NOMO-1 (cell line): ENCODE results near the gene LRP2.
"Not testable (repeated sequence)": the region's sequence is repeated elsewhere in the genome, so short reads cannot be mapped to it uniquely, and the experiment has no call there.

ENCODE experiments used
- DNase-seq, 2 experiments: peaks; one replicate each; lab custom pipeline; 2025; ENCODE audit not compliant: unreplicated experiment in 2 of 2; lab: John Stamatoyannopoulos, UW

LRP2 gene

GRCh38 chr2:169362118-169362893 lies at the start of gene LRP2:
Gene LRP2 (minus strand): TSS chr2:169362534. CDS start chr2:169362399, 135 bp downstream.
- DNase-seq, result no peak

DNA sequence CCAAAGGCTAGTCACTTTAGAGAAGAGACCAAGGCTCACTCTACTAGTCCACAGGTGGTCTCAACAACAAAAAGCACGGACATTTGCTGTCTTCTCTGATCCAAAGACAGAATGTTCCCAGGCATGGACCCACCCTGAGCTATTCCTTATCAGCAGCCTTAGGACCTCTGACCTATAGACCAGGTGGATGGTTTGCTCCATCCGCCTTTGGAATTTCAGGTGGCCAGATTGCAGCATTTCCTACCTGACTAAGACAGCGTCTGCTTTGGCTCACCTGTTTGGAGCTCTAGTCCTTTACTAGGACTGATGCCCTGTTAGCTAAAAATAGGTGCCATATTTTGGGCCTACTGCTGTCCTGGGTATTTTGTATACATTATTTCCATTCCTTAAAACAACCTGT lies 44.6 kb upstream of the LRP2 start:
- no peak for DNase-seq

GRCh38 chr2:169399491-169399890 lies 37.2 kb upstream of the LRP2 start:
- not testable (repeated sequence) for DNase-seq

DNA sequence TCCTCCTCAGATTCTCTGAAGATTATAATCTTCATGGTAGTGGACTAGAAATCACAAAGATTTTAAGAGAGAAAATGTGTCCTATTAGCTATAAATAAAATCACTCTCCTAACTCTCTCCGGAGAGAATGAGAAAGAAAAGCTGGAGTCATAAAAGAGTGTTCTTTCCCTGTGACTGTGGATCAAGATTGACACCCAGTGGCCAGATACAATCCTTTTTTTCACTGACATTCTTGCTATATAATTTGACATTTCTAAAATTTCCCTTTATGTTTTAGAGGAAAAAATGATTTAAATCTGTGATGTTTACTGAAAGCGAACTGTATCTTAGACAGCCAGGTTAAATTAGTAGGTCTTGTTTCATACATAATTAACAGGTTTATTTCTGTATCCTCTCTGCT lies 35.4 kb upstream of the LRP2 start:
- no peak for DNase-seq

- DNase-seq, result no peak
Measured at GRCh38 chr2:169395821-169396374, 33.6 kb upstream of the LRP2 start.

DNA sequence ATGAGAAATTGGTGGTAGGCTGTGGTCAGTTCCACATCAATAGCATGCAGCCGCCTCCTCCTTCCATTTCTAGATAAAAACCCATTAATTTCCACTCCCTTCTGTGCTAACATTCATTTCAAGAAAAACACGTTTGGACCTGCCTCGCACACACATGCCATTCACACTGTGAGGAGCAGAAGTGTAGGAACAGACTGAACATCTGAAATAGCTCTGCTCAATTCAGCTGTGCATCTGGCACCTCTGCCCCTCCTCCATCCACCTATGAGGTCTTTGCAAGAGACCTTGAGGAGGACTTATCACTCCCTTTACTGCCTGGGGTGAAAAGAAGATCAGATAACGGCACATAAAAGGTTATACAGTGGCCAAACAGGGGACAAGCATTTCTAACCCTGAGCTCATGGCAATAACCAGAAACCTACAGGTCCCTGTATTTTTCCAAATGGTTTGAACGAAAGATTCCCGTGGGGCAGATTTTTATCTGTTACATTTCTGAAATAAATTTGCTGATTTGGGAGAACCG lies 30.8 kb upstream of the LRP2 start:
- no peak for DNase-seq

- DNase-seq, result no peak
Measured at GRCh38 chr2:169391236-169391635, 28.9 kb upstream of the LRP2 start.

DNA sequence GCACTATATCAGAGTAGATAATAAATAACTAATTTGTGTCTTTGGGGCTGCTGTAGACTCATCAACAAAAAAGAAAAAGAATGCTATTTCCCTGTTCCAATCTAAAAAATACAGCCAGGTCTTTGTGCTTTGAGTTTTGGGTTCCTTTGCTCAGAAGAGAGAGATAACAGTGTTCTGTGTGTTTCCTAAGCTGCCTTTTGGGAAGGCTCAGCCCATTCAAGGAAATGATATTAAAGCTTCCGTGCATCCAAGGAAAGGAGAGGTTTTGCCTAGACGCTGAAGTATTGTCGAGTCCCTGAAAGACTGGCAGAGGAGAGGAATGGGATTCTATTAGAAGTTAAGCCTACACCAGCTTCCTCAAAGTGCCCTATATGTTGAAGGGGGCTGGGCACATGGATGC lies 25.8 kb upstream of the LRP2 start:
- DNase-seq, result no peak

DNA sequence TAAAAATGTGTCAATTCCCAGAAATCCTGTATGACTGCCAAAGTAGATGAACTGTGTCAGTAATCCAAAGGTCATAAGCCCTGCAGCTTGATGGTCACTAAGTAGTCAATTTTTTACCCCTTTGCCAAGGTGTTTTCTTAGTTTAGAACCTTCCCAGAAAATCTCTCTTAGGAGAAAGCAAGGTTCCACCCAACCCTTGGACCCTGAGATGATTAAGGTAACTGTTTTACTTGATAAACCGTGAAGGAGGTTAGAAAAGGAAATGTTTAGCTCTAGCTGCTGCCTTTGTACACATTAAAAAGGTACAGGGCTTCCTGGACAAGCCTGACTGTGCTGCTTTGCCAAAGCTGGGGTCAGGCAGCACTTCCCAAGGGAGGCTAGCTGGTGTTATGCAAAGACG lies 24.4 kb upstream of the LRP2 start:
- DNase-seq, result no peak

GRCh38 chr2:169384816-169385215 lies 22.5 kb upstream of the LRP2 start:
- DNase-seq, result no peak

DNA sequence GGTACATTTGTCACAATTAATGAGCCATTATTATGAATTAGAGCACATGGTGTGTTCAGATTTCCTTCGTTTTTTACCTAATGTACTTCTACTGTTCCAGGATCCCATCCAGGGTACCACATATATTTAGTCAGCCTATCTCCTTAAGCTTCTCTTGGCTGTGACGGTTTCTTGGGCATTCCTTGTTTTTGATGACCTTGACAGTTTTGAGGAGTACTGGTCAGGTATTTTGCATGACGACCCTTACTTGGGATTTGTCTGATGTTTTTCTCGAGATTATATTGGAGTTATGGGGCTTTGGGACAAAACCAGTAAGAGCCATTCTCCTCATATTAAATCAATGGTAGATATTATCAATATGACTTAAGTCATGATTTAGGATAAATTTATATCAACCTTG lies 10.2 kb upstream of the LRP2 start:
- no peak for DNase-seq

DNA sequence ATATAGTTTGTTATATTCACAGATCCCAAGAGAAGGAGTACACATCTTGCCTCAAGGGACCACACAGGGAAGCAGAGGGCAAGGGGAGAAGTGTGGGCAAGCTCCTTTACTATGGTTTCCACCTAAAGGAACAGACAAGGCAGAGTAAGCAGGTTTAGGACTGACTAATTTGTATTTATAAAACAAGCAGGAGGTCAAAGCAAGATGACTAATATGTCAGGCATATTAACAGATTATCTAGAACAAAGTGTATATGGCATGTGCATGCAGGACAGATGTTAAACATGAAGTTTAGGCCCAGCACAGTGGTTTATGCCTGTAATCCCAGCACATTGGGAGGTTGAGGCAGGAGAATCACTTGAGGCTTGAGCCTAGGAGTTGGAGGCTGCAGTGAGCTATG lies 3.7 kb upstream of the LRP2 start:
- DNase-seq, result no peak

DNA sequence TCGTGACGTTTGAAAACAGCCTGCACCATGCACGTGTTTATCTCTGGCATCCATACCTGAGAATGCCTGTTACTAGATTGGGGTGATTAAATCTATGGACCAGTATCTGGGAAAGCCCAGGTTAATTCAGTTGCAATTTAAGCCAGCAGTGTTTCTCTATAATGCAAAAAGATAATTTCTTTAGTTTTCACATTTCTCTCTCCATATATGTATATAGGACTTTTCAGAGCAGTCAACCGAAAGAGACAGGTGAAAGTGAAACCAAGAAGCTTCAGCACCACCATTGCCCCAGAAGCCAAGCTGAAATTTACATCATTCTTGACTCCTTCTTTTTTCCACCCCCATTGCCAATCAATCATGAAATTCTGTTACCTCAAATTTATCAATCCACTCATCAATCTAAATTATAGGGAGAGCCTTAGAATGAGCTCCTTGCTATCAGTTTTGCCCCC lies 2.7 kb upstream of the LRP2 start:
- DNase-seq, result peak in 1 of 2 experiments; percentile 22

DNA sequence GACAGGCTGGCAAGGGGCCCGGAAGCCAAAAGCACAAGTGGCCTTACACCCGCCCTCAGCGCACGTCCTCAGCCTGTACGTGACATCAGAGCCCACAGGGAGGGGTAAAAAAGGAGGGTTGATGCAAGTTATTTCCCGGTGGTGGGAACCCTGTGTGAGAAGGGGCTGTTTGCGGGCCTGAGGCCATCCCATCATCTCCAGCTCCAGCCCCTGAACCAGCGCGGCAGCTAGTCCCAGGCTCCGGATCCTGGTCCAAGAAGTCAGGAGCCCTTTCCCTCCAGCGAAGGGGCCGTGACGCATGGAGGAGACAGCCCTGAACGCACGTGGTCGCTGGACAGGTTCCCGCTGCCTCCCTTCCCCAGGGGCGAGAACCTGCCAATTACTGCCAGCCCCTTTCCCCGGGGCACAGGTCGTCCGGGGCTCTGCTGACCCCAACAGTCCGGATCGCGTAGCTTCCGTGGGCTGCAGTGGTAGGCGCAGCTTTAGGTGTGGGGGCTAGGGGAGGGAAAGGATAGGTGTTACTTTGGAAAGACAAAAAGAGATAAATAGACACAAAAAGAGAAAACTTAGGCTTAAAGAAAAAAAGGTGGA lies 1.3 kb upstream of the LRP2 start:
- peak; percentile 24 to 28 for DNase-seq

DNA sequence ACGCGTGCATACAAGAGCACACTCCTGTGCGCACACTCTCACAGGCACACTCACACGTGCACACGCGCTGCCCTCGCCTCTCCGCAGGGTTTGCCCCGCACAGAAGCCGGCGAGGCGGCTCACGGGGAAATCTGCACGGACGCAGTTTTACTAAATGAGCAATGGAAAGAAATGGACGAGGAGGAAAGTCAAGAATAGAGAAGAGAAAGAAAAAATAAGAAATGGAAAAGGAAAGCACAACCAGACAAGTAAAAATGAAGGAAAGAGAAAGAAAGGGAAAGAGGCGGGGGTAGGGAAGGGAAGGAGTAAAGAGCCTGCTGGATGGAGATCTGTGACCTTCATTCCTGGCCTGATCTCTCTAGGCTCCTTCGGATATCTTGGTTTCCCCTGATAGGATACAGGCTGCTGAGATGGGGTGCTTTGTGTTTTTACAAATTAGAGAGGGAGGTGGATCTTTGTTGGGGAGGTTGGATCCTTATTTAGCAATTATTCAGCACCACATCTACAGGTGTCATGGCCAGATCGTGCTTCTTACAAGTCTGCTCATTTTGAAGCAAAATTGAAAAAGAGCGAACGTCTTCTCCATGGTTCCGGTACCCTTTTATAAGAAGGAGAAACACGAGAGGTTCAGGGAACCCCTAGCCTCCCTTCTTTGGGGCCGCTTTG lies 693 bp upstream of the LRP2 start:
- DNase-seq, result peak in 1 of 2 experiments; percentile 10

GRCh38 chr2:169361706-169362117 lies 622 bp downstream of the LRP2 start:
- peak in 1 of 2 experiments; percentile 10 for DNase-seq

- DNase-seq, result peak in 1 of 2 experiments; percentile 10
Measured at GRCh38 chr2:169360984-169361705, 1.2 kb downstream of the LRP2 start.

- no peak for DNase-seq
Measured at GRCh38 chr2:169358016-169358415, 4.3 kb downstream of the LRP2 start.

- no peak for DNase-seq
Measured at GRCh38 chr2:169354244-169354643, 8.1 kb downstream of the LRP2 start.

DNA sequence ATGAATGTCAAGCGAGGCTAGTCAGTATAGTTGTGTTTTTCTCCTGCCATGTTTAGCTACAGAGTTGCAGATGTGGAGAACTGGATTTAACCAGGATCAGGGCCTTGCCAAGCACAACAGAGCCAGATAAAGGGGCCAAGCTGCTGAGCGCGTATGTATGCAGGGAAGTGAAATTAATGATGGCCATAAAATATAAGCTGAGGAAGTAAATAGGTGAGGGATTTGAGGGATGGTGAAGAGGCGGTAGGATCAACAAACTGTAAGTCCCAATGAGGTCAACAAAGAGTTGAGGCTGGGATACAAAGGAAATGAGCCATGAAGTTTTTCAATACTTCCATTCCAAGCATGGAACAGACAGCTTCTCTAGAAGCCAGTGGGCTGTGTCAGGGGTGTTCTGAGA lies 10.6 kb downstream of the LRP2 start:
- DNase-seq, result no peak

GRCh38 chr2:169349535-169349934 lies 12.8 kb downstream of the LRP2 start:
- no peak for DNase-seq
